Loucy (cell line): Measurements from ENCODE around the gene C2CD4C.

ENCODE experiments used
- H2AFZ ChIP-seq: fragments of 200-600 bp; sonication (generic); 2 replicates; pipeline ENCODE4 v1.6.0; 2016; ENCODE audit warnings: antibody characterized with exemption, mild to moderate bottlenecking, low read length, moderate library complexity
- H3F3A ChIP-seq: fragments of 200-600 bp; 2 replicates; pipeline ENCODE4 v1.6.0; 2016; ENCODE audit warnings: antibody characterized with exemption, low read depth, mild to moderate bottlenecking
- H3K27me3 ChIP-seq: fragments of 200-600 bp; sonication (generic); 2 replicates; pipeline ENCODE4 v1.6.1; 2014; ENCODE audit warnings: low read length, mild to moderate bottlenecking; ENCODE audit not compliant: insufficient read depth, poor library complexity, severe bottlenecking
- H3K36me3 ChIP-seq: fragments of 200-600 bp; sonication (generic); 2 replicates; pipeline ENCODE4 v1.6.1; 2016; ENCODE audit warnings: low read length; ENCODE audit not compliant: insufficient read depth
- H3K4me1 ChIP-seq: fragments of 200-600 bp; sonication (generic); 2 replicates; pipeline ENCODE4 v1.5.1; 2014; ENCODE audit warnings: low read length, mild to moderate bottlenecking; ENCODE audit not compliant: insufficient read depth, poor library complexity, severe bottlenecking
- H3K4me2 ChIP-seq: fragments of 200-600 bp; sonication (generic); 2 replicates; pipeline ENCODE4 v1.6.0; 2014; ENCODE audit warnings: antibody characterized with exemption, low read length, low read depth, mild to moderate bottlenecking; ENCODE audit not compliant: poor library complexity, severe bottlenecking
- H3K4me3 ChIP-seq: fragments of 200-600 bp; sonication (generic); 2 replicates; pipeline ENCODE4 v1.5.1; 2014; ENCODE audit warnings: low read length, mild to moderate bottlenecking, mixed read lengths; ENCODE audit not compliant: poor library complexity, severe bottlenecking
- H3K79me2 ChIP-seq: fragments of 200-600 bp; sonication (generic); 2 replicates; pipeline ENCODE4 v1.6.1; 2014; ENCODE audit warnings: low read length; ENCODE audit not compliant: insufficient read depth
- H3K9ac ChIP-seq: fragments of 200-600 bp; sonication (generic); 2 replicates; pipeline ENCODE4 v1.6.0; 2014; ENCODE audit warnings: mild to moderate bottlenecking, low read depth, low read length, moderate library complexity; ENCODE audit not compliant: poor library complexity, severe bottlenecking
- H3K9me2 ChIP-seq: fragments of 200-600 bp; sonication (generic); replicated peaks from 2 replicates; pipeline ENCODE4 v1.6.1; 2016; ENCODE audit warnings: low read depth, low read length, mixed read lengths
- H3K9me3 ChIP-seq: fragments of 200-600 bp; sonication (generic); 2 replicates; pipeline ENCODE4 v1.6.1; 2014; ENCODE audit warnings: mild to moderate bottlenecking, antibody characterized with exemption, low read length, low read depth; ENCODE audit not compliant: insufficient read depth
- H4K20me1 ChIP-seq: fragments of 200-600 bp; sonication (generic); 2 replicates; pipeline ENCODE4 v1.6.0; 2014; ENCODE audit warnings: antibody characterized with exemption, low read length, mild to moderate bottlenecking; ENCODE audit not compliant: insufficient read depth, poor library complexity, severe bottlenecking
- CTCF ChIP-seq: fragments of 200-600 bp; sonication (generic); conservative IDR thresholded peaks from 2 replicates; pipeline ENCODE4 v1.5.1; 2014; ENCODE audit warnings: mild to moderate bottlenecking, antibody characterized with exemption, low read length
- EZH2phosphoT487 ChIP-seq: fragments of 200-600 bp; IDR thresholded peaks from 2 replicates; pipeline ENCODE4 v1.6.1; 2018; ENCODE audit warnings: antibody characterized with exemption, mild to moderate bottlenecking, moderate library complexity, borderline replicate concordance

Gene C2CD4C

GRCh38 chr19:379796-380195 is 29.2 kb downstream of the C2CD4C start:
- H3K9ac ChIP-seq, result no peak overlapping the region
- H3K4me2 ChIP-seq, result no peak overlapping the region
- H3K79me2 ChIP-seq, result no peaks in the 10 kb centered on the region

GRCh38 chr19:378706-379105 is 30.2 kb downstream of the C2CD4C start:
- no peaks in the 10 kb centered on the region for H3K9me2 ChIP-seq
- no peaks in the 10 kb centered on the region for H3K79me2 ChIP-seq
- no peaks in the 10 kb centered on the region for H4K20me1 ChIP-seq
- no peaks in the 10 kb centered on the region for H3K36me3 ChIP-seq
- H3K27me3 ChIP-seq, result no peaks in the 10 kb centered on the region
- H3K9ac ChIP-seq, result no peak overlapping the region
- peaks cover 5% of the 10 kb centered on the region for H3K4me1 ChIP-seq
- H3K4me2 ChIP-seq, result no peak overlapping the region
- no peak for TF ChIP-seq EZH2phosphoT487
- TF ChIP-seq CTCF, result no peak
- H3F3A ChIP-seq, result no peaks in the 10 kb centered on the region
- no peak overlapping the region for H3K4me3 ChIP-seq
- H2AFZ ChIP-seq, result no peak overlapping the region
- H3K9me3 ChIP-seq, result no peaks in the 10 kb centered on the region

More at GRCh38 chr19:379796-380195, 29.2 kb downstream of the C2CD4C start:
- Histone ChIP-seq H3K27me3 (no peaks in the 10 kb centered on the region), H3K9me3 (no peaks in the 10 kb centered on the region), H2AFZ (no peak overlapping the region), H3K9me2 (no peaks in the 10 kb centered on the region), H4K20me1 (no peaks in the 10 kb centered on the region), H3K4me3 (no peak overlapping the region), H3K4me1 (peaks cover 5% of the 10 kb centered on the region), H3F3A (no peaks in the 10 kb centered on the region), H3K36me3 (no peaks in the 10 kb centered on the region)
- no peak for TF ChIP-seq EZH2phosphoT487
- TF ChIP-seq CTCF, result no peak

- no peak overlapping the region for H3K4me3 ChIP-seq
- no peaks in the 10 kb centered on the region for H3K36me3 ChIP-seq
- TF ChIP-seq CTCF, result no peak
- TF ChIP-seq EZH2phosphoT487, result no peak
- H3K4me2 ChIP-seq, result no peak overlapping the region
- H4K20me1 ChIP-seq, result no peaks in the 10 kb centered on the region
- H3F3A ChIP-seq, result no peaks in the 10 kb centered on the region
- no peak overlapping the region for H3K9ac ChIP-seq
- H3K9me3 ChIP-seq, result no peaks in the 10 kb centered on the region
- H3K27me3 ChIP-seq, result no peaks in the 10 kb centered on the region
- peaks cover 4% of the 10 kb centered on the region for H3K4me1 ChIP-seq
- no peaks in the 10 kb centered on the region for H3K79me2 ChIP-seq
- H3K9me2 ChIP-seq, result no peaks in the 10 kb centered on the region
- H2AFZ ChIP-seq, result no peak overlapping the region
Measured at GRCh38 chr19:377801-378581, 31.0 kb downstream of the C2CD4C start.
